Measurements from ENCODE around the gene SLC1A3. TPM values are rescaled to one million over a fixed set of nuclear protein-coding genes. Genes with fewer than 3 reads are reported as not detected.
"Not testable (repeated sequence)": the region's sequence is repeated elsewhere in the genome, so short reads cannot be mapped to it uniquely, and the experiment has no call there.

SLC1A3 gene
- total RNA-seq, 1 donor from 2014 or later = not detected

GRCh38 chr5:36585701-36586100, 20.7 kb upstream of the SLC1A3 start:
- H3K36me3 Mint-ChIP-seq (ENCODE audit: low read depth) = no peaks in the 10 kb centered on the region
- H3K27ac Mint-ChIP-seq = no peak overlapping the region
- H3K4me3 Mint-ChIP-seq = no peak overlapping the region
- intact Hi-C loops (cut with micrococcal nuclease) = no loop called here
- no peak for DNase-seq (ENCODE audit: low spot score)
- no peaks in the 10 kb centered on the region for H3K9me3 Mint-ChIP-seq
- H3K4me1 Mint-ChIP-seq (ENCODE audit: low read depth) = no peaks in the 10 kb centered on the region
- no peaks in the 10 kb centered on the region for H3K27me3 Mint-ChIP-seq (ENCODE audit: insufficient read depth)

DNA sequence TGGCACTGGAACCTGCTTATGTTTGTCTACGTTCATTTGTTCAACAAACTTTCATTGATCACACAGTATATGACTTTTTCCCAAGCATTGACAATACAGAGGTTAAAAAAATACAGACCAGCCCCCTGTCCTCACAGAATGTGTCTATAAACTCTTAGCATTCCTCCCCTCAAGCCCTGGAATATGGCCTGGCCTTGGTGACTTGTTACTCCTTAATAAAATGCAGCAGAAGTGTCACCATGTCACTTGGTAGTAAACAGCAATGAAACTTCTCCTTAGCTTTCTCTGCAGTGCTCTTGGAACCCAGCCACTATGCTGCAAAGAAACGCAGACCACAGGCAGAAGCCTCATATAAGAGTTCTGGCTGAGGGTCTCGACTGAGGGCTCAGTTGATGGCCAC, 19.1 kb upstream of the SLC1A3 start:
- Mint-ChIP-seq H3K27ac (no peak overlapping the region), H3K9me3 (no peaks in the 10 kb centered on the region), H3K27me3 (ENCODE audit: insufficient read depth) (peaks cover 3% of the 10 kb centered on the region), H3K36me3 (ENCODE audit: low read depth) (no peaks in the 10 kb centered on the region), H3K4me3 (no peak overlapping the region), H3K4me1 (ENCODE audit: low read depth) (no peaks in the 10 kb centered on the region)
- intact Hi-C loops (cut with micrococcal nuclease) = no loop called here
- DNase-seq (ENCODE audit: low spot score) = no peak

DNA sequence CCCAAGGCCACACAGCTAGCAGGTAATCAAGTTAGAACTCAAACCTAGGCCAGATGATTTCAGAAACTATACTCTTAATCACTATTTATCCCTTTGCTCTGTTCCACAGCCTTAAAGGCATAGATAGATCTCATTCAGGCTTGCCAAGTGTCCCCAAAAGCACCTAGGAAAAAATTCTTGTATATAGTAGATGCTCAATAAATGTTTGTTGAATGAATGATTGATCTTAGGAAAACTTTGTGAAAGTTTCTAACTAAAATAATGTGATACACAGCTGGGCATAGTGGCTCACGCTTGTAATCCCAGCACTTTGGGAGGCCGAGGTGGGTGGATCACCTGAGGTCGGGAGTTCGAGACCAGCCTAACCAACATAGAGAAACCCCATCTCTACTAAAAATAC, 16.7 kb upstream of the SLC1A3 start:
- DNase-seq (ENCODE audit: low spot score); H3K27ac Mint-ChIP-seq; intact Hi-C loops (cut with micrococcal nuclease); H3K4me1 Mint-ChIP-seq (ENCODE audit: low read depth); H3K27me3 Mint-ChIP-seq (ENCODE audit: insufficient read depth); H3K4me3 Mint-ChIP-seq; H3K36me3 Mint-ChIP-seq (ENCODE audit: low read depth); H3K9me3 Mint-ChIP-seq: not testable (repeated sequence)

DNA sequence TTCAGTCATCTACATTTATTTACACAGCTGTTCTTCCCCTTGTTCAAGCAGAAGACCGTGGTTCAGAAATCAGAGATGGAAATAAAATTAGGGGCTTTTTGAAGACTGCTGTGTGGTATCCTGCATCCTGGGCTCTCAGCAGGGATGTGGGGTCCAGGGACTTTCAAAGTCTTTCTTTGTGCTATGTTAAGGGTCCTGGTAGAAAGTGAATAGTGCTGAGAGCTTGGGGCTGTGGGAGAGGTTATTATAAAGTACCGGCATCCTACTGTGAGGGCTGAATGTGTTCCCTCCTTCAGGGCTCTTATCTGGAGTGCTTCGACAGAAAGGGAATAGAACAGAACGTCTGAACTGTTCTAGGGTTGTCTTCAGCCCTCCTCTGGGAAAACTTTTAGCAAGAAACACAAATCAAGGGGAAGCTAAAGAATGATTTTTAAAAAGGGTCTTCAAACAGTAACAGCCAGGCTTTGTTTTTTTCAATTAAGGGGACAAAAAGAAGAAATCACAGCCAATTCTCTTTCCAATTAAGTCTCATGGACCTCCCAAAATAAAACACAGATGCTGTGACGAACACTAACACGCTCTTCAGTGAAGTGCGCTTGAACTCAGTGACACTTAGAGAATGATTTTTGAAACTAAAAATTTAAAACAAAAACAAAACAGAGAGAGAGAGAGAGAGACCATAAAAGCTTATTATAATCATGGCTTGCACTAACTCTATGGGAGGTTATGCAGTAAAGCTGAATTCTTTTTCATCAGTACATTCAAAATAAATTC, 15.7 kb upstream of the SLC1A3 start:
- intact Hi-C loops (cut with micrococcal nuclease) = no loop called here
- Mint-ChIP-seq H3K4me1 (ENCODE audit: low read depth) (no peaks in the 10 kb centered on the region), H3K27ac (no peak overlapping the region), H3K36me3 (ENCODE audit: low read depth) (no peaks in the 10 kb centered on the region), H3K9me3 (no peaks in the 10 kb centered on the region), H3K4me3 (no peak overlapping the region), H3K27me3 (ENCODE audit: insufficient read depth) (peaks cover 9% of the 10 kb centered on the region)
- no peak for DNase-seq (ENCODE audit: low spot score)

GRCh38 chr5:36593867-36594266, 12.5 kb upstream of the SLC1A3 start:
- Mint-ChIP-seq H3K4me1 (ENCODE audit: low read depth) (no peaks in the 10 kb centered on the region), H3K9me3 (no peaks in the 10 kb centered on the region), H3K36me3 (ENCODE audit: low read depth) (no peaks in the 10 kb centered on the region), H3K4me3 (no peak overlapping the region), H3K27me3 (ENCODE audit: insufficient read depth) (peaks cover 9% of the 10 kb centered on the region), H3K27ac (no peak overlapping the region)
- DNase-seq (ENCODE audit: low spot score) = no peak
- intact Hi-C loops (cut with micrococcal nuclease) = no loop called here

- Mint-ChIP-seq H3K4me3 (no peak overlapping the region), H3K27ac (no peak overlapping the region), H3K9me3 (no peaks in the 10 kb centered on the region), H3K27me3 (ENCODE audit: insufficient read depth) (peaks cover 9% of the 10 kb centered on the region), H3K36me3 (ENCODE audit: low read depth) (no peaks in the 10 kb centered on the region), H3K4me1 (ENCODE audit: low read depth) (no peaks in the 10 kb centered on the region)
- intact Hi-C loops (cut with micrococcal nuclease) = no loop called here
- no peak for DNase-seq (ENCODE audit: low spot score)
These were observed 10.2 kb upstream of the SLC1A3 start for GRCh38 chr5:36596247-36596646.

- H3K27me3 Mint-ChIP-seq (ENCODE audit: insufficient read depth) = peaks cover 6% of the 10 kb centered on the region
- H3K36me3 Mint-ChIP-seq (ENCODE audit: low read depth) = no peaks in the 10 kb centered on the region
- H3K4me3 Mint-ChIP-seq = no peak overlapping the region
- H3K9me3 Mint-ChIP-seq = no peaks in the 10 kb centered on the region
- DNase-seq (ENCODE audit: low spot score) = no peak
- intact Hi-C loops (cut with micrococcal nuclease) = no loop called here
- H3K27ac Mint-ChIP-seq = no peak overlapping the region
- H3K4me1 Mint-ChIP-seq (ENCODE audit: low read depth) = no peaks in the 10 kb centered on the region
These were observed 9.7 kb upstream of the SLC1A3 start for GRCh38 chr5:36596756-36597155.

DNA sequence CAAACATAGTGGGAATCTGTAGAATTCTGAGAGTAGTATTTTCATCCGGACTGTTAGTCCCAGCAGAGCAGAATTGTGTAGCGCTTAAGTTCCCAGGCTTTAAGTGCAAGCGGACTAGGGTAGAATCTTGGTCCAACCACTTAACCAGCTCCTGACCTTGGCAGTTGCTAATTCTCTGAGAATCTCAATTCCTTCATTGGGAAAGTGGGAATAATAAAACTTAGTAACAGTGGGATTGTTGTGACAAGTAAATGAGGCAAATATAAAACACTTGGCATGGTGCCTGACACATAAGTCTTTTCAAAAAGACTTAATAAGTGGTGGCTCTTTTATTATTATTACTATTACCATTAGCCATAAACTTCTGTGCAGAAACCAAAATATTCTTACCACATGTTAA, 8.4 kb upstream of the SLC1A3 start:
- peaks cover 6% of the 10 kb centered on the region for H3K27me3 Mint-ChIP-seq (ENCODE audit: insufficient read depth)
- no peak for DNase-seq (ENCODE audit: low spot score)
- intact Hi-C loops (cut with micrococcal nuclease) = no loop called here
- H3K4me3 Mint-ChIP-seq = no peak overlapping the region
- H3K9me3 Mint-ChIP-seq = no peaks in the 10 kb centered on the region
- no peaks in the 10 kb centered on the region for H3K36me3 Mint-ChIP-seq (ENCODE audit: low read depth)
- no peaks in the 10 kb centered on the region for H3K4me1 Mint-ChIP-seq (ENCODE audit: low read depth)
- H3K27ac Mint-ChIP-seq = no peak overlapping the region

- intact Hi-C loops (cut with micrococcal nuclease) = loop anchor here (10.0 kb wide), 1 partner anchor 95 kb away; no protein-coding TSS in a partner anchor
- Mint-ChIP-seq H3K27me3 (ENCODE audit: insufficient read depth) (peaks cover 21% of the 10 kb centered on the region), H3K4me3 (no peak overlapping the region), H3K9me3 (no peaks in the 10 kb centered on the region), H3K4me1 (ENCODE audit: low read depth) (no peaks in the 10 kb centered on the region), H3K36me3 (ENCODE audit: low read depth) (no peaks in the 10 kb centered on the region), H3K27ac (no peak overlapping the region)
- DNase-seq (ENCODE audit: low spot score) = no peak
These were observed 6.2 kb upstream of the SLC1A3 start for GRCh38 chr5:36599986-36600779.

DNA sequence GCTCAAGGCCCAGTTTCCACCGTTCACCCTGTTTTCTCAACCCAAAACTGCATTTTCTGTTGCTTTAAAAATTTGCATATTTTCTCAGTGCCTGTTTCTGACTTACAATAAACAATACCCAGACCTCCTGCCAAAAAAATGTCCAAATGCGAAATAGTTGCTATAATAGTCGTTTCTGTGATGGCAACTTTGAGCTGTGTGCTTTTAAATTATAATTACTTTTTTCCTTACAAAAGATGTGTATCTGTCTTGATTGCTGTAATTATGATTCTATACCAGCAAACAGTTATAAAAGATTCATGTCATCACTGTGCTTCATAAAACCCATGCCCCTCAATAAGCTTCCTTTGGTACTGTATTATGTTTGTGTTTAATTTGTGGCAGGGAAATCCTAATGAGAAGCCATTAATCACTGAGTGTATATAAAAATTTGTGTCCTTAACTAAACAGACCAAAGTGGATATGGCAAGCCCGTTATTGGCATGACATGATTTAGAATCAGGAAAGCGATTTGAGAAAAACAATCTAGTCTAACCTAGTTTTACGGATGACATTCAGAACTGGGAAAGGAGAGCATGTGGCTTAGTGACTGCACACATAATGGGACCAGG, 5.4 kb upstream of the SLC1A3 start:
- intact Hi-C loops (cut with micrococcal nuclease) = loop anchor here (10.0 kb wide), 1 partner anchor 94 kb away; no protein-coding TSS in a partner anchor
- H3K4me1 Mint-ChIP-seq (ENCODE audit: low read depth) = peaks cover 3% of the 10 kb centered on the region
- no peak overlapping the region for H3K27ac Mint-ChIP-seq
- H3K9me3 Mint-ChIP-seq = no peaks in the 10 kb centered on the region
- H3K27me3 Mint-ChIP-seq (ENCODE audit: insufficient read depth) = peaks cover 26% of the 10 kb centered on the region
- no peak overlapping the region for H3K4me3 Mint-ChIP-seq
- no peaks in the 10 kb centered on the region for H3K36me3 Mint-ChIP-seq (ENCODE audit: low read depth)
- no peak for DNase-seq (ENCODE audit: low spot score)

- Mint-ChIP-seq H3K27ac (no peak overlapping the region), H3K36me3 (ENCODE audit: low read depth) (no peaks in the 10 kb centered on the region), H3K9me3 (no peaks in the 10 kb centered on the region), H3K4me3 (no peak overlapping the region), H3K27me3 (ENCODE audit: insufficient read depth) (peaks cover 41% of the 10 kb centered on the region), H3K4me1 (ENCODE audit: low read depth) (peaks cover 15% of the 10 kb centered on the region)
- no peak for DNase-seq (ENCODE audit: low spot score)
- intact Hi-C loops (cut with micrococcal nuclease) = loop anchor here (10.0 kb wide), 1 partner anchor 92 kb away; no protein-coding TSS in a partner anchor
These were observed 3.6 kb upstream of the SLC1A3 start for GRCh38 chr5:36602704-36603321.

- Mint-ChIP-seq H3K27ac (no peak overlapping the region), H3K4me1 (ENCODE audit: low read depth) (peaks cover 15% of the 10 kb centered on the region), H3K27me3 (ENCODE audit: insufficient read depth) (peaks cover 51% of the 10 kb centered on the region), H3K4me3 (no peak overlapping the region), H3K9me3 (no peaks in the 10 kb centered on the region), H3K36me3 (ENCODE audit: low read depth) (no peaks in the 10 kb centered on the region)
- intact Hi-C loops (cut with micrococcal nuclease) = loop anchor here (10.0 kb wide), 1 partner anchor 90 kb away; no protein-coding TSS in a partner anchor
- DNase-seq (ENCODE audit: low spot score) = no peak
These were observed 1.2 kb upstream of the SLC1A3 start for GRCh38 chr5:36605241-36605640.

All from activated T-helper 1 cell treated with anti-CD3 and anti-CD28 coated beads, Interleukin-12 subunit alpha, Interleukin-12 subunit beta, Interleukin-2, Interleukin-4 antibody, amounts not matched to agents 30 ng/mL and 10 ng/mL and 1 ng/mL, durations not matched to agents 14 hours and 24 hours and 36 hours (primary cell).